Glutamatergic neuron (in vitro differentiated cells): ENCODE results near the gene TNNT3. TPM values are rescaled to one million over a fixed set of nuclear protein-coding genes. Genes with fewer than 3 reads are reported as not detected.

Experiments
- DNase-seq: peaks from one replicate; pipeline ENCODE4 v3.0.0; 2022
- H3K27ac Mint-ChIP-seq: one replicate; pipeline ENCODE4 v1.8.0; 2020; ENCODE audit warnings: mild to moderate bottlenecking, mixed read lengths, inconsistent platforms; ENCODE audit not compliant: unreplicated experiment
- H3K27me3 Mint-ChIP-seq: one replicate; pipeline ENCODE4 v1.8.0; 2020; ENCODE audit warnings: mild to moderate bottlenecking, moderate library complexity, mixed read lengths, inconsistent platforms; ENCODE audit not compliant: unreplicated experiment
- H3K36me3 Mint-ChIP-seq: one replicate; pipeline ENCODE4 v1.8.0; 2020; ENCODE audit warnings: mild to moderate bottlenecking, mixed read lengths, inconsistent platforms; ENCODE audit not compliant: unreplicated experiment
- H3K4me1 Mint-ChIP-seq: one replicate; pipeline ENCODE4 v1.8.0; 2020; ENCODE audit warnings: mild to moderate bottlenecking, low read depth, mixed read lengths, inconsistent platforms; ENCODE audit not compliant: unreplicated experiment
- H3K4me3 Mint-ChIP-seq: one replicate; pipeline ENCODE4 v1.8.0; 2020; ENCODE audit warnings: mild to moderate bottlenecking, mixed read lengths, inconsistent platforms; ENCODE audit not compliant: unreplicated experiment
- H3K9me3 Mint-ChIP-seq: one replicate; pipeline ENCODE4 v1.8.0; 2020; ENCODE audit warnings: mild to moderate bottlenecking, moderate library complexity, mixed read lengths, inconsistent platforms; ENCODE audit not compliant: unreplicated experiment
- total RNA-seq: library from RNA; stranded (reverse); fragmentation: NEBNext Ultra II Directional; extraction: Animal tissue kit (Norgen Biotek cat#: 25700); gene quantifications from one replicate; pipeline ENCODE4 v1.2.1, GENCODE V29; 2021; ENCODE audit not compliant: unreplicated experiment
- TF ChIP-seq, protein P1 (sequence below): fragments of 200-600 bp; sonication (generic); IDR thresholded peaks from one replicate; pipeline ENCODE4 v1.5.0; 2021; ENCODE audit not compliant: partially characterized antibody, unreplicated experiment

Gene TNNT3
- total RNA-seq, 1 donor from 2014 or later, result not detected

DNA sequence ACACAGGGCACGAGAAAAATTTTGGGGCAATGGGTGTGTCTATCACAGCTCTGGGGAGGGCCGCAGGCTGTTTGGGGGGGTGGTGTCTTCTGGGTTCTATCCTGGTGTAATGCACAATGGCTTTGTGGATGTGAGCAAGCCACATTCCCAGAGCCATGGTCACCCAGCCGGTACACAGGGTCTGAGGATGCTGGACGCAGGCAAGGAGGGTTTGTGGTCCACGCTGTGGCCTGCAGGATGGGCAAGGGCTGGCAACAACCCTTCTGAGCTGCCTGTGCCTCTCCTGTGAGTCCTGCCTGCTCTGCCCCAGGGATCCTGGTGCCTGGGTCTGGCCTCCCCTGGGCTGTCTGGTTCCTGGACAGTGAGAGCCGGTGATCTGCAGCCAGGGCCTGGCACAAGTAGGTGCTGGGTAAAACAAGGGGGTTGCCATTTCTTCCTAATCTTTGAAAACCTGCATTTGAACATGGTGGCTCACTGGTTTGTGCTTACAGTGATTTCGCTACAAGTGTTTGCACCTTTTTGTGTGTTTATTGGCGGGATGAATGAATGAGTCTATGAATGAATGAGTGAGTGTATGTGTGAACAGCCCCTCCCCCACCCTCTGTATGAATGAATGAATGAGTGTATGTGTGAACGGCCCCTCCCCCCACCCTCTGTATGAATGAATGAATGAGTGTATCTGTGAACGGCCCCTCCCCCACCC lies 23.2 kb downstream of the TNNT3 start:
- no peaks in the 10 kb centered on the region for H3K36me3 Mint-ChIP-seq
- H3K4me1 Mint-ChIP-seq, result peaks cover 5% of the 10 kb centered on the region
- TF ChIP-seq, protein P1, sequence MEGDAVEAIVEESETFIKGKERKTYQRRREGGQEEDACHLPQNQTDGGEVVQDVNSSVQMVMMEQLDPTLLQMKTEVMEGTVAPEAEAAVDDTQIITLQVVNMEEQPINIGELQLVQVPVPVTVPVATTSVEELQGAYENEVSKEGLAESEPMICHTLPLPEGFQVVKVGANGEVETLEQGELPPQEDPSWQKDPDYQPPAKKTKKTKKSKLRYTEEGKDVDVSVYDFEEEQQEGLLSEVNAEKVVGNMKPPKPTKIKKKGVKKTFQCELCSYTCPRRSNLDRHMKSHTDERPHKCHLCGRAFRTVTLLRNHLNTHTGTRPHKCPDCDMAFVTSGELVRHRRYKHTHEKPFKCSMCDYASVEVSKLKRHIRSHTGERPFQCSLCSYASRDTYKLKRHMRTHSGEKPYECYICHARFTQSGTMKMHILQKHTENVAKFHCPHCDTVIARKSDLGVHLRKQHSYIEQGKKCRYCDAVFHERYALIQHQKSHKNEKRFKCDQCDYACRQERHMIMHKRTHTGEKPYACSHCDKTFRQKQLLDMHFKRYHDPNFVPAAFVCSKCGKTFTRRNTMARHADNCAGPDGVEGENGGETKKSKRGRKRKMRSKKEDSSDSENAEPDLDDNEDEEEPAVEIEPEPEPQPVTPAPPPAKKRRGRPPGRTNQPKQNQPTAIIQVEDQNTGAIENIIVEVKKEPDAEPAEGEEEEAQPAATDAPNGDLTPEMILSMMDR, result no peak
- no peak overlapping the region for H3K4me3 Mint-ChIP-seq
- peaks cover 6% of the 10 kb centered on the region for H3K27me3 Mint-ChIP-seq
- no peak for DNase-seq
- H3K9me3 Mint-ChIP-seq, result peaks cover 10% of the 10 kb centered on the region
- H3K27ac Mint-ChIP-seq, result peak overlapping the region; percentile 64

DNA sequence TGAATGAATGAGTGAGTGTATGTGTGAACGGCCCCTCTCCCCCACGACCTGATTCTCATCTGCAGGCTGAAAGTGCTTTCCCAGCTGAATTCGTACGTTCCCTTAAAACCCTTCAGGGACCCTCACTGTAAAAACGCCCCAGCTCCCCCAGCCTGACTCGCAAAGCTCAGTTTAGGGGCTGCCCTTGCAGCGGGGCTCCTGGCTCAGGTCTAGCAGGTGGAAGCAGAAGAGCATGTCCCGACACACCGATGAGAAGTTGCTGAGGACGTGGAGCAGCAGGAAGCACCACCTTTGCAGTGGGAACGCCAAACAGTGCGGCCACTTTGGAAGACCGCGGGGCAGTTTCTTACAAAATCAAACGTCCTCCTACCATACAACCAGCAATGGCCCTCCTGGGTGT lies 24.1 kb downstream of the TNNT3 start:
- no peak for DNase-seq
- Mint-ChIP-seq H3K36me3 (no peaks in the 10 kb centered on the region), H3K9me3 (peaks cover 10% of the 10 kb centered on the region), H3K4me1 (peaks cover 5% of the 10 kb centered on the region), H3K4me3 (no peak overlapping the region), H3K27ac (no peak overlapping the region), H3K27me3 (peaks cover 6% of the 10 kb centered on the region)
- TF ChIP-seq, protein P1, result no peak

DNA sequence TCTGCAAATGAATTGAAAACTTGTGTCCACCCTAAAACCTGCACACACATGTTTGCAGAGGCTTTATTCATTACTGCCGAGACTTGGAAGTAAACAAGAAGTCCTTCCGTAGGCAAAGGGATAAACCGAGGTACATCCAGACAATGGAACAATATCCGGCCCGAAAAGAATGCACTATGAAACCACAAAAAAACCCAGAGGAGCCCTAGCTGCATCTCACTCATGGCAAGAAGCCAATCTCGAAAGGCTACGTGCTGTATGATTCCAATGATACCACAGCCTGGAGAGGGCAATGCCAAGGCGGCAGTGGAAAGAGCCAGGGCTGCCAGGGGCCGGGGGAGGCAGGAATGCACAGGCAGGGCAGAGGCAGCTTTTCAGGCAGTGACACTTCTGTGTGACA lies 24.5 kb downstream of the TNNT3 start:
- Mint-ChIP-seq H3K4me1 (peaks cover 5% of the 10 kb centered on the region), H3K9me3 (peaks cover 10% of the 10 kb centered on the region), H3K4me3 (no peak overlapping the region), H3K27ac (no peak overlapping the region), H3K27me3 (peaks cover 6% of the 10 kb centered on the region), H3K36me3 (no peaks in the 10 kb centered on the region)
- TF ChIP-seq, protein P1, result no peak
- DNase-seq, result no peak

DNA sequence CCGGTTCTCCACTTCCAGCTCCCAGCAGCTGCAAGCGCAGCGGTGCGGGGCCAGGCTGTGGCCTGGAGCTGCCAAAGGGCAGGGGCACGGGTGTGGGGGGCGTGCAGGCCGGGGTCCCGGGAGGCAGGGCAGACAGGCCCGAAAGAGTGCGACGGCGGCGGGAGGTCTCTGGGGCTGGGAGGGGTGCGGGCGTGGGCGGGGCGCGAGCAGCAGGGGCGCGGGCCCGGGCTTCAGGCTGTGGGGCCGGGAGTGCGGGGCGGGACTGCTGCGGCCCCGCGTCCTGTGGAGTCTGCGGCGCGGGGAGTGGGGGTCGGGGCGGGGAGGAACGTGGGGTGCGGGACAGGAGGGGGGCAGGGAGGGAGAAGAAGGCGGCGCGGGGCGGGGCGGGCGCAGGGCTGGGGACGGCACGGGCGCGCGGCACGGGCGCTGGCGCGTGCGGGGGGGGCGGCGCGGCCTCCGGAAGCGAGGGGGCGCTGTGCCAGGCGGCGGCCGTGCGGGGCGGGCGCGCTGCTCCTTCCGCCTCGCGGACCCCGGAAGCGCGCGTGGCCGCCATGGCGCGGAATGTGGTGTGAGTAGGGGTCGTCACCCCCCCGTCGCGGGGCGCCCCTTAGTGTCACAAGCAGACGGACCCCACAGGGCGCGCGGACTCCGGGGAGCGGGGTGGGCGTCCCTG lies 27.4 kb downstream of the TNNT3 start, which contains the start of gene MRPL23:
Gene MRPL23 (plus strand): TSS at position 521 of the 673 bp plus-strand sequence. CDS start 31 bp downstream, at position 552.
- H3K4me3 Mint-ChIP-seq, result no peak within 1 kb of the TSS
- TF ChIP-seq, protein P1, result no peak
- no peaks in the 10 kb centered on the region for H3K36me3 Mint-ChIP-seq
- no peak for DNase-seq
- peaks cover 2% of the 10 kb centered on the region for H3K9me3 Mint-ChIP-seq
- no peak within 1 kb of the TSS for H3K27ac Mint-ChIP-seq
- H3K27me3 Mint-ChIP-seq, result no peaks in the 10 kb centered on the region
- peaks cover 4% of the 10 kb centered on the region for H3K4me1 Mint-ChIP-seq
